Retina (tissue), 1 donor: ENCODE results near the gene SLCO6A1.
"Not testable (repeated sequence)": the region's sequence is repeated elsewhere in the genome, so short reads cannot be mapped to it uniquely, and the experiment has no call there.

ENCODE experiments used
- DNase-seq: peaks from one replicate; pipeline ENCODE4 v3.0.0-alpha.2; 2016

Gene SLCO6A1, protein sequence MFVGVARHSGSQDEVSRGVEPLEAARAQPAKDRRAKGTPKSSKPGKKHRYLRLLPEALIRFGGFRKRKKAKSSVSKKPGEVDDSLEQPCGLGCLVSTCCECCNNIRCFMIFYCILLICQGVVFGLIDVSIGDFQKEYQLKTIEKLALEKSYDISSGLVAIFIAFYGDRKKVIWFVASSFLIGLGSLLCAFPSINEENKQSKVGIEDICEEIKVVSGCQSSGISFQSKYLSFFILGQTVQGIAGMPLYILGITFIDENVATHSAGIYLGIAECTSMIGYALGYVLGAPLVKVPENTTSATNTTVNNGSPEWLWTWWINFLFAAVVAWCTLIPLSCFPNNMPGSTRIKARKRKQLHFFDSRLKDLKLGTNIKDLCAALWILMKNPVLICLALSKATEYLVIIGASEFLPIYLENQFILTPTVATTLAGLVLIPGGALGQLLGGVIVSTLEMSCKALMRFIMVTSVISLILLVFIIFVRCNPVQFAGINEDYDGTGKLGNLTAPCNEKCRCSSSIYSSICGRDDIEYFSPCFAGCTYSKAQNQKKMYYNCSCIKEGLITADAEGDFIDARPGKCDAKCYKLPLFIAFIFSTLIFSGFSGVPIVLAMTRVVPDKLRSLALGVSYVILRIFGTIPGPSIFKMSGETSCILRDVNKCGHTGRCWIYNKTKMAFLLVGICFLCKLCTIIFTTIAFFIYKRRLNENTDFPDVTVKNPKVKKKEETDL

DNA sequence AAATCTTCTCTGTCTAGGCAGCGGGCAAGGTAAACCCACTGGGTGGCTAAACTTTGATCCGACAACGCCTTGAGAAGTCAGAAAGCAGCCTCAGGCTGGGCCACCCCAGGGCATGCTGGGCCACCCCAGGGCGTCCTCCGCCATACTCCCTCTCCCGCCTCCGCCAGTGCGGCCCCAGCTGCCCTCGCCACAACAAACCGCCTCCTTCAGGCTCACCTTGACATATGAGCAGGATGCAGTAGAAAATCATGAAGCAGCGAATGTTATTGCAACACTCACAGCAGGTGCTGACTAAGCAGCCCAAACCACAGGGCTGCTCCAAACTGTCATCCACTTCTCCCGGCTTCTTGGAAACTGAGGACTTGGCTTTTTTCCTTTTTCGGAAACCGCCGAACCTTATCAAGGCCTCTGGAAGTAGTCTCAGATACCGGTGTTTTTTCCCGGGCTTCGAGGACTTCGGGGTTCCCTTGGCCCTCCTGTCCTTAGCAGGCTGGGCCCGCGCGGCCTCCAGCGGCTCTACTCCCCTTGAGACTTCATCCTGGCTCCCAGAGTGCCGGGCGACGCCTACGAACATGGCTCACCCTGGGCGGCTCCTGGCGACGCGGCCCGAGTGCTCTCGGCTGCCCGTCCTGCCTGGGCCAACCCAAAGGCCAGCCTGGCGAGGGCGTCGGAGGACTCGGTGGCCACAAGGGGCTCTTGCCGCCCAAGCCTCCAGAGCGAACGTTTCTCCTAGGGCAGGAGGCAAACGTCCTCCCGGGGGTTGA lies at the start of gene SLCO6A1:
Gene SLCO6A1, minus strand, starts transcription at position 731 of the 764 bp plus-strand sequence. Its CDS starts 157 bp downstream, at position 574.
- DNase-seq: no peak

DNA sequence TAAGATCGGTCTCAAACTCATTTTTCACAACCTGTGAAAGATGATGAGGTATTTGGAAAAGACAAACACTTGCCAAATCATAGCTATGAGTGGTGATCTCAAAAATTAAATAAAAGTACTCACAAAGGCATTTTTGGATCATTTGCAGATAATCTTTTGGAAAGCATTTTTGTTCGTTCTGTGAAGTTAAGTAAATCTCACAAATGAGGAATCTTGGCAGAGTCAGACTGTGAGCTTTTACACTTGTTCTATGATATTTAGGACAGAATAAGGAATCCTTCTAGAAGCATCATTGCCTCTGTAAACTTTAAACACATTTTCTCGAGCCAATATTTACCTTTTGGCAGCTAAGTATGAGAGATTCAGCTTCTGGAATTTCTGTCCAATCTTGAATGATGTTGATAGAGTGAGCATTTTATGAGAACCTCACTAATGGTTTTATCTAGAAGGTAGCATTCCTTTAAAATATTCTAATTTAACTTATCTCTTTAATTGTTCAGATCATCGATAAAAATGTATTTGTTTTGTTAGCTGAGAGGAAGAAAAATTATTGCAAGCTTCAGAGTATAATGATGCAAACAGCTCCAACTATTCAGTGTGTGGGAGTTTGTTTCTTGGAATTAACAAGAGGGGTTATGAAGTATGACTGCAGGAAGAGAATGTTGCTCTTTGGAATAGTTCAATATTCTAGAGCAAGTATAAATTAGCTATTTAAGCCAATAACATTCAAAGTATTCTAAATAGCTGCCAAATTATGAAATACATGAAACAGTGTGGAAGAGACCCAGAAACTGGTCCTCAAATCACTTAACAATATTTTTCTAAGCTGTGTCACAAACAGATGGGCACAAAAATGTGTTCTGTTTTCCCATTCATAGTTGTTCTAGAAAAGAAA lies 48.6 kb upstream of the SLCO6A1 start:
- DNase-seq: no peak

DNA sequence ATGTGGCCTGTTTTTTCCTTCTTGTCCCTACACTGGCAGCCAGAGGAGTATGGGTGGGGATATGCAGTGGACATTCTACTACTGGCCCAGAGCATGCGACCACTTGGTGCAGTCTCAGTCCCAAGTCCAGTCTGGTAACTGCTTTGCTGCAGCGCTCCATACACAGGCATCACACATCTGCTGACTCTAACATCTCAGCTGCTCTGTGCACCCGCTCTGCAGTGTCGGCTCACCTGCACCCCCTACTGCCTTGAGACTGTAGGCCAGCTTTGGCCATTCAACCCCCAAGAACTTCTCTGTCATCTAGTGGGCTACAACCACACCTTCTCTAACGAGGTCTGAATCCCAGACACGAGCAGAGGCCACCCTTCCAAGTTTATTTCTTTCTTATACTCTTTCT lies 46.4 kb upstream of the SLCO6A1 start:
- DNase-seq: no peak

DNA sequence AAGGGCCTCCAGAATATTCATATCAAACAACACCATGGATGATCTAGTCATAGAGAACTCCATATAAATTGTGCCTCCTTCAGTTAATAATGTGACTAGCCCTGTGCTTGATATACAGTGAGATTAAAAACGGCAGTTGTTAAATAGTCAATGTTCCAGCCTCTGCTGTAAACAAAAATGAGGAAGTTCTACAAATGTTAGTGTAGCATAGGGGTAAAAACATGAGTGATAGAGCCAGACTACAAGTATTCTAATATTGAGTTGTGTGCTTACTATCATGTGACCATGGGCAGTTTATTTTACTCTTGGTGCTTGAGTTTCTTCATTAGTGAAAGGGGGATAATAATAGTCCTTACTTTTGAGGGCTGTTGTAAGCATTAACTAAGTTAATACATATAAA lies 43.3 kb upstream of the SLCO6A1 start:
- no peak for DNase-seq

DNA sequence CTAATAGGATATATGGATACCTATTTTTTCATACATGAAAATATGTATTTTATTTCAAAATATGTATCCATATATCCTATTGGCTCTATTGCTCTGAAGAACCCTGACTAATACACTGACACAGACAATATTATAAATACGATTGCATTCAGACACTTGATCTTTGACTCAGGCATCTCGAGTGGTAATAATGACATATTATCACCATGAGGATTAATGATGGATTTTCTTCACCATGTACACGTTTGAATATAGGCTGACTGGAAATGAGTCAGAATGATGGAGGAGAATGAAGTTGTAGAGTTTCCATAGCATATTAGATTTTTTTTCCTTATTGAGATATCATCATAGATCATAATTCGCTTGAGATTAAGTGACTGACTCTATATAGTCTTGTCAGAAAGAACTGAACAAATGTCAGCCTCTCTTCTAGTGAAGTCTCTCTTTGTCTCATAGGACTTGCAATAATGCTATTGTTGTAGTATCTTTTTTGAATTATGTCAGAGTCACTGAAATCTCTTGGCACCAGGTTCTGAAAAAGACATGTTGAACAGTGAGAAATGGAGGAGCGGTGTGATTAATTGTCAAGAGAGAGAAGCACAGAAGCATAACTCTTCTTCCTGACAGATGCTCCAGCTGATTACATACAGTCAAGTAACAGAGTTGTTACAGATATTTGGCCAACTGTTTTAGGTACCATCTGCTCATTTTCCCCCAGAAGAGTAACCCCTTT lies 41.4 kb upstream of the SLCO6A1 start:
- no peak for DNase-seq

DNA sequence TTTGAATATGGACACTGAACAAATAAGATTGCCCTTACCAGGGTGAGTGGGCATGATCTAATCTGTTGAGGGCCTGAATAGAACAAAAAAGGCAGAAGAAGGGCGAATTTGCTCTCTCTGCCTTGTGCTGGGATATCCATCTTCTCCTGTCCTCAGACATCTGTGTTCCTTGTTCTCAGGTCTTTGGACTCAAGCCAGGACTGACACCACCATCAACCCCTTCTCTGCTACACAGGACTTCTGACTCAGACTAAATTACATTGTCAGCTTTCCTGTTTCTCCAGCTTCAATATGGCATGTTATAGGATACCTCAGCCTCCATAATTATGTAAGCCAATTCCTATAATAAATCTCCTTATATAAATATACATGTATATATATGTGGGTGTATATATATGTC lies 40.8 kb upstream of the SLCO6A1 start:
- no peak for DNase-seq

DNA sequence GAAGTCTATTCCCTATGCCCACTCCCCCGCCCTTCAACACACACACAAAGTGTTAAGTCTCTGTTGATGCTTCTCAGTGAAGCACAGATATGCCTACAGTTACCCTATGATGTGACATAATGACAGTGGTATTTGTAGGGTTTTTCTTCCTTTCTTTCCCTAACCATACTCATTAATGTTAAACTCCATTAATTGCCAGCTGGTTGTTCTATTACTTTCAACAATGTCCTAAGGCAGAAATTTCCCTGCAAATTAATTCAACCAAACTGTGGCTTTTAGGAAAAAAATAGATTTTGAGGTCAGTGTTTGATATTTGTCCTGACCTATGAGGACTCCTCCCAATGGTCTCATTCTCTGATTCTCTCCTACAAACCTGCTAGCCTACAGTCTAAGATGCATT lies 38.2 kb upstream of the SLCO6A1 start:
- DNase-seq: no peak

DNA sequence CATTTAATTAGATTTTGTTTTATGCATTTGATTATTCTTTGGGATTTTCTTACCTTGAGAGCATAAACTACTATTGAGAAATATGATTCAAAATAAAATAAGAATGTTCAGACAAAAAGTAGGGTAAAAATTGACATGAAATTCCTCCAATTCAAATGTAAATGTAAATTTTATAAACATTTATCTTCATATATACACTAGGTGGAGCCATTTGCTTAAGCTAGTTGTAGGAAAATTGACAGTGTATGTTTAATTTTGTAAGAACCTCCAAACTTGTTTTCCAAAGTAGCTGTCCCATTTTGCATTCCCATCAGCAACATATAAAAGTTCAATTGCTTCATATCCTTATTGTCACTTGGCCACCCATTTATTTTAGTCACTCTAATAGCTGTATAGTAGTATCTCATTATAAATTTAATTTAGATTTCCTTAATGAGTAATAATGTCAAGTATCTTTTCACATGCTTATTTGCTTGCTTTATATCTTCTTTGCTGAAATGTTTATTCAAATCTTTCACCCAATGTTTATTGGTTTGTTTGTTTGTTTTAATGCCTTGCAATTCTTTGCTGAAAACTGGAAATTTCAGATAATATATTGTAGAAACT lies 37.6 kb upstream of the SLCO6A1 start:
- no peak for DNase-seq

DNA sequence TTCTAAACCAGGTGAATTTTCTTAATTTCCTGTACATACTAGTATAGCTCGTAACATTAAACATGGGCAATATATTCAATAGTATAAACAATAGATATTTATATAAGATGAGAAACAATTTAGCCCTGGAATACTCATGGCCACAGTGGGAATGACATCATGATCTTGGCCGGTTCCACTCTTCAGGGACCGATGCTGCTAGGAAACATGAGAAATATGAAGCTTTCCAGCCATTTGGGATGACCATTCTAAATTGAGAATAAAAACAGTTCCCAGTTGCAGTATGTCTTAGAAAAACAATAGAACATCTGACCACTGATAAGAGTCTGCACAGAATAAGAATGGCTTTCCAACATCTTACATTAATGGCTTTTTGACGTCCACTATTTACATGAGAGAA lies 33.3 kb upstream of the SLCO6A1 start:
- DNase-seq: no peak

DNA sequence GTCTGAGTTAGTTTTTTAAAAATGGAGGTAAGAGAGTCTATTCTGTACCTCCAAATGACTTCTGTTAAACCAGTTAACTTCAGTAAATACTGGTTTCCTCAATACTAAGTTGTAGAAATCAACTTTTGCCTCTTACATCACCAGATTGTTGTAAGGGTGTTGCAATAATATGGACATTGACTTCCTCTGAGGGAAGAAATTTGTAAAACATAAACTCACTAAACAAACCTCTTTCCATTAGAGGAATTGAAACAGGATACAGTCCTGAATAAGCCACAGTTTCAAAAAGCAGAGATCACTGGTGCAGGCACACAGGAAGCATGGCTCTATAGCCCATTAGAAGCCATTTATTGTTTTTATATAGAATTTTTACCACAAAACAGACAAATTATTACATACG lies 32.7 kb upstream of the SLCO6A1 start:
- DNase-seq: no peak

DNA sequence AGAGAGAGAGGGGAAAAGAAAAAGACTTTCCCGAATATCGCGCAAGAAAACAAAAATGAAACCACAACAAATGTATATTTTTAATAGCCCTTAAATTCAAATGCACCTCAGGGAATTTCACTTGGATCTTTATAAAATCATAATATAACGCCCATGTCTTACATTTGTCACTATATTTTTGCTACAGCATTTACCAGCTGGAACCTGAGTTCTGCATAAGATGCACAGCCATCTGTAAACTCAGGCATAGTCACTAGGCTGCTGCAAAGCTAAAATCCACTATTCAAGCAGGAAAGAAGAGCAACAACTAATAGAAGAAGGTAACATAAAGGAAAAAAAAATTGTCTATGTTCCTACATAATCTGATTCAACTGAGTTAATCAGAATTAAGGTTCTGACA lies 30.6 kb upstream of the SLCO6A1 start:
- DNase-seq: no peak

DNA sequence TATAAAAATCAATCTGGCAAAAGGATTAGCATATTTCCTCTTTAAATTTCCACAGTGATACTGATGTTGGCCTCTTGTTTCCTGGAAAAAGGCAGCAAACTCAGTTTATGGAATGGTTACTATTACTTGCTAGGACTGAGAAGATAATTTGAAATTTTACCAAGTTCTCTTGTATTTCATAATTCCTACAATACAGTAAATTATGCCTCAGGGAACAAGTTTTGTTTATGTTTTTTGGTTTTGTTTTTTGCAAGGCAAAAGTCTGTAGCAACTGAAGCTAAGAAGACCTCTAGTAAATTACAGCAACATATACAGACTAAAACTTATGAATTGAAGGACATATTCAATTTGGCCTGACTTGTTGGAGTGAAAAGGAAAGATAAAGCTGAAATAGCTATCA lies 30.2 kb upstream of the SLCO6A1 start:
- DNase-seq: no peak

DNA sequence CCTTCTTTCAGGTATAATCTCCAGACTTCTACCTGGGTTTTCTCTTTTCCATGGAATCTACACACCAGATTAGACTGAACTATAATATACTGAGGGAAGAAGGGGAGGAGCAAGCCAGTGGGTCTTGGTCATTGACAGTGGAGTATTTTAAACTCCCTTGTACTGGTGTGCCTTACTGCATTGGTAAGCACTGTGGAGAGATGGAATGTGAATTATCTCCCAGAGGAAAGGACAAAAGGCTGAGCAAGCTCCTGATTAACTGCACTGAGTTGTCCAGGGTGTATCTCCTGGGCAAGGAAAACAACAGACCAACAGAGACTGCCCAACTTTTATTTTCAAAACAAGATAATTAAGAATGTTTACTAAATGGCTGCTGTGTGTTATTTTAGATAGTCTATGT lies 29.8 kb upstream of the SLCO6A1 start:
- DNase-seq: no peak

DNA sequence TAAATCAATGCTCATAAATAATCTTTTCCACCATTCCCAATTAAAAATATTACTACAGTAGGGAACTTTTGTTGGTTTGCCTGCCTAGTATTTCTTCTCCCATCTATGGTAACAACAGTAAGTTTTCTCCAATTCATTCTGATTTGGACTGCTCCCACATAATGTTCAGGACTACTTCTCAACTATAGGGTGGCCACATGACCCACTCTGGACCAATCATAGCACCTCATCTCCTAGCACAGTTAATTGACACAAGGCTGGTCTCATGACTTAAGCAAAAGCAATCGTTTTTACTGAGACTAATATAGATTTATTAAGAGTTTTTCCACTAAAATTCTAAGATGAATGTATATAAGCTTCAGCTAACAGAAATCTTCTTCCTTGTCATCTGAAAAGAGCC lies 28.7 kb upstream of the SLCO6A1 start:
- DNase-seq: no peak

DNA sequence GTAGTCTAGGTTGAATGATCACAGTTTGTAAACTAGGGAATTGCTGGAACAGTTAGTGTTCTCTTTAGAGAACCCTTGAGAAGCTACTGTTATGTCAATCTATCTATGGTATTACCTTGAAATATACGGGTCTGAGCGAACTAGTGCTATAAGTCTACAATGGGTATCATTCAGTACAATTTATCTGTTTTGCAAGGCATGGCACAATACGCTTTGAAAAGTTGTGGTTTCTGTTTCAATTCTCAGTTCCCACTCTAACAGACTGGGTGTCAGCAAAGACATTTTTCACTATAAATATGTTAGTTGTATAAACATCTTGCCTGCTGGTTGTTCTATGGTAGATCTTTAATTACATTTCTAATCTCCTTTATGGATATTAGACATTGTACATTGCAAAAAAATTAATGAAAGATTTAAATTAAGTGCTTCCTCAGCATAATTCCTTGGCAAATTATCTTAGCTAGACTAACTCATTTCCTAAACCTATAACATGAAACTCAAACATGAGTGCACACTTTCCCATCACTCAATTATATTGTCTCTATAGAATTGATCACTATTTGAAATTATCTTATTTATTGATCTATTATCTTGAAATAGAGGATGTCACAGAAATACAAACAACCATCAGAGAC lies 24.9 kb upstream of the SLCO6A1 start:
- no peak for DNase-seq

DNA sequence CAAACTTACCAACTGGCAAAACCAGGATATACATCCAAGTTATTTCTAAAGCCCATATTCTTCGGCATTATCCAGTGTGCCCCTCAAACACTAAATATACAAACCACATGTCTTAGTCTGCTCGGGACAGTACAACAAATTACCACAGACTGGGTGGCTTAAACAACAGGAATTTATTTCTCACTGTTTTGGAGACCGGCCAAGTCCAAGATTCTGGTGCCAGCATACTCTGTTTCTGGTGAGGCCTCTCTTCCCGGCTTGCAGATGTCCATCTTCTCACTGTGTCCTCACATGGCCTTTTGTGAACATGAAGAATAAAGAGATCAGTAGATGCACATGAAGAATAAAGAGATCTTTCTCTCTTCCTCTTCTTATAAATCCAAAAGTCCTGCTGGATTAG lies 12.9 kb upstream of the SLCO6A1 start:
- no peak for DNase-seq

DNA sequence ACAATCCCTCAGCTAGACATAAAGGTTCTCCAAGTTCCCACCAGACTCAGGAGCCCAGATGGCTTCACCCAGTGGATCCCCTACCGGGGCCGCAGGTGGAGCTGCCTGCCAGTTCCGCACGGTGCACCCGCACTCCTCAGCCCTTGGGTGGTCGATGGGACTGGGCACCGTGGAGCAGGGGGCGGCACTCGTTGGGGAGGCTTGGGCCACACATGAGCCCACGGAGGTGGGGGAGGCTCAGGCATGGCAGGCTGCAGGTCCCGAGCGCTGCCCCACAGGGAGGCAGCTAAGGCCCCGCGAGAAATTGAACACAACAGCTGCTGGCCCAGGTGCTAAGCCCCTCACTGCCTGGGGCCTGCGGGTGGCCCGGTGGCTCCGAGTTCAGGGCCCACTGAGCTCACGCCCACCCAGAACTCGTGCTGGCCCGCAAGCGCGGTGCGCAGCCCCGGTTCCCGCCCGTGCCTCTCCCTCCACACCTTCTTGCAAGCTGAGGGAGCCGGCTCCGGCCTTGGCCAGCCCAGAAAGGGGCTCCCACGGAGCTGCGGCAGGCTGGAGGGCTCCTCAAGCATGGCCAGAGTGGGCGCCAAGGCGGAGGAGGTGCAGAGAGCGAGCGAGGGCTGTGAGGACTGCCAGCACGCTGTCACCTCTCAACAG lies 7.4 kb downstream of the SLCO6A1 start:
- not testable (repeated sequence) for DNase-seq

DNA sequence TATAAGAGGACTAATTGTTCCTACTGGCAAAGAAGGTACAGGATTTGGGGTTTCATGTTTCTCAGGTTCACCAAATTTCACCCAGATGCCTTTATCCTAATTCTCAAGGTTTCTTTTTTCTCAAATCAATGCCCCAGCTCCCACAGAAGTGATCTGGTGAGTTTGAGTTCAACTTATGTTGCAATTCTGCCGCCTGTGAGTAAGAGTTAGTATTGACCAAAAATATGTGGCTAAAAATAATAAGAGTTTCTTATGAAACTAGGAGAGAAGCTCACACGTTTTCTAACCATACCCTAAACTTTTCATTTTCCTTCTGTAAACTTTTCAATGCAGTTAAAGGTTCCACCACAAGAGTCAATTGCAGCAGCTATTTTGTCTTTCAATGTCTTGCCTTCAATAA lies 15.1 kb downstream of the SLCO6A1 start:
- DNase-seq: no peak

DNA sequence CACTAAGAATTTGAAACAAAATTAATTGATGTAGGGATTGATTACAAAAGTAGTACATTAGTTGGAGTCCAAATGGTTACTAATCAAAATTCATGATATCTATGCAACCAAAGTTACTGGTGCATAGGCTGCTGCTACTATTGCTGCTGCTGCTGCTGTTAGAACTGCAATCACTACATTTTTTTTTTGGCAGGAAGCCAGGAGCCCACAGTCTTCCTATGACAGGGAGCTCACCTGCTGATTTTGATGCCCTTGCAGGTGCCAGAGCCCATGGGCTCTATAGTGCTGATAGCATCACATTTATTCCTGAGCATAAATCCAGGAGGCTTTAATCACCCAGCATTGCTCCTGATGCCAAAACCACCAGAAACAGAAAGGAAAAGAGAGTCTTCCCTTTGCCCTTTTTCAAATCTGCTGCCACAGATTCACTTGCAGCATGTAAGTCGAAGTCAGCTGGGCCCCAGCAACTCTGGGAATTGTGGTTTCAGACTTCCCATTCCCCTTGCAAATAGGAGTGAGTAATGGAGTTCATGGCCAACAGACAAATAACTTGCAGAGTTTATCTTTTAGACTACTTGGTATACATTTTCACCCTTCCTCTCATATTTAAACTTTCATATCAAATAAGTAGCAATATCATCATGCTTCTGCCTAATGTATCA lies 17.6 kb downstream of the SLCO6A1 start:
- no peak for DNase-seq

DNA sequence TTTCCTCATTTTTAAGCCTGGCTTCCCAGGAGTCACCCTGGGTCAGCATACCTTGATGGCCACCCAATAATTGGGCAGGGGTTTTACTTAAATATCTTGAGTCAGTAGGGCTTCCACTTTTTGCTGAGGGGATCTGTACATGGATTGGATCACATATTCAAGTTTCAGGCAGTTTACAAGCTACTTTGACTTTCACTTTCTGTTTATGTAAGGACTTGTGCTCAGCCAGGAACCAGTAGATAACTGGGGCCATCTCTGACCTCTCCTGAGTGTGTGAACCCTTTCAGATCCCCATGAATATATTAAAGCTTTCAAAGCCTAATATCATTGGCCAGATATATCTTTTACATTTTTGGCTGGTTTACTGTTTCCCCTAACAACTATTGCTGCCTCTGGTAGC lies 45.1 kb downstream of the SLCO6A1 start:
- no peak for DNase-seq
